ENCODE data around the gene RBM47. TPM values are rescaled to one million over a fixed set of nuclear protein-coding genes. Genes with fewer than 3 reads are reported as not detected.
"Not testable (repeated sequence)": the region's sequence is repeated elsewhere in the genome, so short reads cannot be mapped to it uniquely, and the experiment has no call there.

RBM47 gene
- total RNA-seq, 1 donor from 2014 or later, result 31.6 TPM

DNA sequence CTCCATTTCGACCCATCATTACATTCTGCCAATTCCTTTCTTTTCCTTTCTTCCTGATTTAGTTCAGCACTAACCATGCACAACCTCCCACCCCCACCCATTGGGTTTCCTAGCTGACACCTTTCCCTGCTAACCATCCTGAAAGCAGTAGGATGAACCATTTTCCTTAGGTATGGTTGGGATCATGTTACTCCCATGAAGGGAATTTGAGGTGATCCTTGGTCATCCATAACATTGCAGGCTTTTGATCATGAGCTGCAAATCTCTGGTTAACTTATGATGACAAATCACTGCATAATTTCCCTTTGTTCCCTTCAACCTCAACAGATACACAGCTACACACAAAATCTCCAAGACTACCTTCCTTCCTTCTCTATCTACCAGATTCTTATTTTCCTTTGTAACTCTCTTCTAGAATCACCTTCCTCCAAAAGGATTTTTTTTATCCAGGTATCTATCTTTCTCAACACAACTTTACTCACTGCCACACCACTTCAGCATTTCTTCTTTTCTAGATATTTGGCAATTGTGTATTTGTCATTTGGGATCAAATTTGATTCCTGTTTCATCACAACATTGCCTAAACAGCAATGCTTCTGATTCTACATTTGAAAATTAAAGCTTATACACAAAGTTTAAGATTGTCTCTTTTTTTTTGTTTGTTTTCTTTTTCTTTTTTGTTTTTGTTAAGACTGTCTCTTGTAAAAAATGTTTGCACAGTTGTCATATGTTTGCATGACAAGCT lies 145.1 kb downstream of the RBM47 start:
- DNase-seq, result no peak

- peak; percentile 15 for DNase-seq
Measured at GRCh38 chr4:40482985-40483647, 146.5 kb downstream of the RBM47 start.

DNA sequence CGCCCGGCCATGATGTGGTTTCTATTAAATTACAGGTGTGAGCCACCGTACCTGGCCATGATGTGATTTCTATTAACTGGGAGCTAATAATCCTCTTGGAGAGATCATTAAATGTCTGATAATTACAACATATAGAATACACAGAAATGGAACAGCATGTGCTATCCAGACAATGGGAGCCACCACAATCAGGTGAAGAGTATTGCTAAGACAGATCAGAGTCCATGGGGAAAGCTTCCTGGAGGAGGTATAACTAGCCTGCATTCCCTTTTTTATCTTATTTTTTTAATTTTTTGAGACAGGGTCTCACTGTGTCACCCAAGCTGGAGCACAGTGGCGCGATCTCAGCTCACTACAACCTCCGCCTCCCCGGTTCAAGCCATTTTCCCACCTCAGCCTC lies 147.7 kb downstream of the RBM47 start:
- DNase-seq, result no peak

- no peak for DNase-seq
Measured at GRCh38 chr4:40480291-40480690, 149.4 kb downstream of the RBM47 start.

GRCh38 chr4:40479378-40479777 lies 150.3 kb downstream of the RBM47 start:
- DNase-seq, result no peak

DNA sequence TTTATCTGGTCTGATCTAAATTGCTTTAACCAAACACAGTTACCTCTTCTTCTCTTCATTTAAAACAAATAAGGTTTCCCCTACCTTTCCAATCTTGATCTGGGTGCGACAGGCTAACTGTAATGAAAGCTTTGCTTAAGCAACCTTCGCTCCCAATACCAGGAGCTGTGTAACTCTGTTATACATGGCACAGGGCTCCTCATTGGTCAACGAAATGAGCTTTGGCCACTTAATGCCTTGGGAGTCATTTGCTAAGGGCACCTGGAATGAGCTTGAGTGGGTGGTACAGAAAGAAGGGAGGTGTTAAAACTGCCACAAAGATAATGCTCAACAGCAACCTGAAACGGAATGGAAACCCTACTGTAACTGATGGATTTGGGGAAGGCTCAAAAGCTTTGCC lies 154.1 kb downstream of the RBM47 start:
- DNase-seq, result no peak

DNA sequence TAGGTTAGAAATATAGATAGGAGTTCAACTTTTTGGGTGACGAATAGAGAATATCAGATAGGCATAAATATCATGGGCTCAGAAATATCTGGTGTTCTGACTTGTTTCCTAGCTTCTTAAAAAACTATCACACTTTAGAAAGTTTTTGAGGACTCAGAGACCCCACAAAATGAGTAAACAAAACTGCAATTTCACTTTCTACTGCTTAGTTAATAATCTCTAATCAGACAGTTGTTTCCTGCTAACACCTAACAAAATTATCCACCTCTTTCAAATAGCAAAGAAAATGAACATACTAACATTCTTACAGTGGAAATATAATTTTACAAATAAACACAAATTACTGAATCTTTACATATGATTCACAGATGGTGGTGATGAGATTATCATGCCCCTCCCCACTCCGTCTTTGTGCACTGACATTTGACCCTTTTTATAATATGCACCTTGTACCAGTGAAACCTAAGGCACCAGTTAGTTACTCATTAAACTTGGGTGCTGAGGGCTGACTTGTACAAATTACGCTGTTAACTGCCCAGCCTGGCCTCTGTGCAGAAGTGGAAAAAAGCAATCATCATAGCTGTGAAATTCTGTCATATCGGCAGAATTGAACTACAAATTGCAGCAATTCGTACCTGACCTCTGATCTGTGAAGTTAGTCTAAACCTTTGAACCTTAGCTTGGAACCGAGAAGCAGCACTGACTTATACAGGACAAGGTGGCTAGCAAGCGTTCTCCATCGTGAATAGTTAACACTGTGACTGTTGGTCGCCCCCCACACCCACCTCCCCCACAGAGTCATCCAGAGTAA lies 155.9 kb downstream of the RBM47 start:
- DNase-seq, result no peak

GRCh38 chr4:40471923-40472322 lies 157.7 kb downstream of the RBM47 start:
- no peak for DNase-seq

DNA sequence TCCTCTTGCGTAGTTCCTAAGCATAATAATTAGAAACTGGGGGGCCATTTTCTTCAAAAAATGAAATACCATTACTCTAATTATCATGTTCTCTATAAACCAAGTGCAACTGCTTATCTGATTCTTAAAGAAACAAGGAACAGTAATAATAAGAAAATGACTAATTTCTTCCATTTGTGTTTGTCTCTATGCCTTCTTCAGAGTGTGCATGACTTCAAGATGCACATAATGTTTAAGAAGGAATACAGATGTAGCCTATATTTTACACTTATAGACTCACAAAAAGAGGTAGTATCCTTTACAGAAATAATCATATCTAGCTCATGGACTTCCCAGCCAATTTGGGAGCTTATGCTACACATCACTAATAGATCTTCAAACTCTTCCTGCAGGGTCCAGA lies 162.9 kb downstream of the RBM47 start:
- no peak for DNase-seq

GRCh38 chr4:40462326-40462725 lies 167.3 kb downstream of the RBM47 start:
- peak; percentile 11 for DNase-seq

- DNase-seq, result no peak
Measured at GRCh38 chr4:40461879-40462278, 167.8 kb downstream of the RBM47 start.

DNA sequence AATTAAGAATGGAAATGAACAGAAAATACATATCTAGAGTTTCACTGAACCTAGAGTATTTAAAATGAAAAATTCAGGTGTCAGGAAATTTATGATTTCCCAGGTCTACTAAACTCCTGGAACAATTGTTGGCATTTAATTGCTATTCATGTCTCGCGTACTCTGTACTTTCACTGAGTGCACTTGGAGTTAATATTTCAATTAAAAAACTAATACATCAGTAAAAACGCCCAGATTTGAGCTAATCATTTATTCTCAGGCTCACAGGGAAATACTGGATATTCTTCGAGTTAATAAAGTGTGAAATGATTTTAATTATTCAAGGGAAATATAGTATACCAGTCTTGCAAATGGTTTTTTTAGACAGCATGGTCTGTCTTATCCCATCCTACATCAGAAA lies 168.6 kb downstream of the RBM47 start:
- no peak for DNase-seq

- no peak for DNase-seq
Measured at GRCh38 chr4:40458683-40459082, 171.0 kb downstream of the RBM47 start.

DNA sequence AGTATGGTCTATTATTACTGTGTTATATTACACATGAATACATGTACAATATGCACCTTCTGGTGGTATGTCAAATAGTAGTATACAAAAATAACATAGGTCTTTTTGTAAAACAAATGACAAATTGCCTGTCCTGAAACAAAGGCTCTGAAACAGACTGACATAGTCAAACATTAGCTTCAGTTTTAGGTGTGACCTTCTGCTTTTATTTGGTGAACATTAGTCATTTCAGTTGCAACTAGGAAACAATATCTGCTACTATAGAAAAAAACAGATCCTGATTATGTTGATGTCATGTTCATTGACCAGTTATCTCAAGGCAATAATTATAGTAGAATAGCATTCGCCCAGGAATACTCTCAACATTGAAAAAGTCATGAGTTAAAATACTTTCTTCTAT lies 171.6 kb downstream of the RBM47 start:
- no peak for DNase-seq

GRCh38 chr4:40455340-40455902 lies 174.2 kb downstream of the RBM47 start:
- DNase-seq, result no peak

GRCh38 chr4:40454816-40455215 lies 174.8 kb downstream of the RBM47 start:
- no peak for DNase-seq

GRCh38 chr4:40453912-40454311 lies 175.8 kb downstream of the RBM47 start:
- no peak for DNase-seq

DNA sequence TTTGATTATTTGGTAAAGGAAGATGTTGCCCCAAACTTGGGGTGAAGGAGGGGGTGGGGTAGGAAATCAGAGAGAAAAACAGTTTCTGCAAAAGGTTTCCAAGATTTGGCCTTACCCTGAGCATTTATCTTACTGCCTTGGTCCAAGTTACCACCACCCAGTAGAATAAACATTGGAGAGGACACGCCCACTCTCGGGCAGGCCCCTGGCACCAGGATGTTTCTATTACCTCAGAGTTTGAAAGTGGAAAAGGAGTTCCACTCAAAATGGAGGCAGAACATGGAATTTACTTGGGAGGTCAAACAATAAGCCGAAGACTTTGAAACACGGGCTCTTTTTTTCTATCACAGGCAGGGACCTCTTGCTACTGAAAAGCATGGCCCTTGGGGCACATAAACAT lies 180.8 kb downstream of the RBM47 start:
- DNase-seq, result no peak

DNA sequence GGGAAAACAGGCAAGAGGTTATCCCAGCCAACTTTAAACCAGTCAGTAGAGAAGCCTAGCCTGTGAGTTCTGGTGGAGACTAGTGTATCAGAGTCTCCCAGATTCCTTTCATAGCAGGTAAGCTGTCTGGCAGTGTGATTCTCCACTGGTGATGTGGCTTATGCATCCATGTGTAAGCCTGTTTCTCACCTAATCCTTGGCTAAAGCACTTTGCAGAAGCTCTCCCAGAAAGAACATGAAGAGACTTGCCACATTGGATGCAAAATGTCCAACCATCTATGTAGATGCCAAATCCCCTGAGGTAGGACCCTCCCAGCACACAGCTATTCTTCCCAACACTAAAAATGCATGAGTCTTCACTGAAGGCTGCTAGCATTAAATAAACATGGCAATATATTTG lies 182.8 kb downstream of the RBM47 start:
- peak; percentile 32 for DNase-seq

DNA sequence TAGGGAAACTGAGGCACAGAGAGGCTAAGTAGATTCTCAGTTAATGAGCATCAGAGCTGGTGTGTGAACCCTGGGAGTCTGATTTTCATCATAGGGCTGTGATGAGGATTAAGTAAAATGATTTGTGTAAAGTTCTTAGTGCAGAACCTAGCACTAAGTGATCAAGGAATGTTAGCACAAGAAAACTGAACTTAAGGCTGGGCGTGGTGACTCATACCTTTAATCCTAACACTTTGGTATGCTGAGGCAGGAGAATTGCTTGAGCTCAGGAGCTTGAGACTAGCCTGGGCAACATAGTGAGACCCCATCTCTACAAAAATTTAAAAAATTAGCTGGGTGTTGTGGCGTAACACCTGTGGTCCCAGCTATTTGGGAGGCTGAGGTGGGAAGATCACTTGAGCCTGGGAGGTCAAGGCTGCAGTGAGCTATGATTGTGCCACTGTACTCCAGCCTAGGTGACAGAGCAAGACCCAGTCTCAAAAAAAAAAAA lies 183.4 kb downstream of the RBM47 start:
- not testable (repeated sequence) for DNase-seq

GRCh38 chr4:40445671-40446070 lies 184.0 kb downstream of the RBM47 start:
- DNase-seq, result no peak

DNA sequence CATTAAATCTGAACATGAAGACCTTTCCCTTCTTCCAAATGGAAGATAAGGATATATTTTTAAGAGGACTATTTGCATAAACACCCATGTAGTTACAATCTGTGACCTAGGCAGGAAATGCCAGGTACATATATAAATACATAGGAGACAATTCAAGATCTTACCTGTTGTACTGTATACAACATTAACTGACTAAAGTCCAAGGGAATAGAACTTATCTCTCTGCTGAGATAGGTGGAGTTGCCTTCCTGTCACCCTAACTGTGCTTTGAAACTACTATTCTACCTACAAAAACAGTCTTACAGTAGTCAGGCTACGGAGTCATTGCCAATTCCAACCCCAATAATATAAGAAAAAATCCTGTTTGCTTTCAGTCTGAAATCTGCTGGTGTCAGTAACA lies 188.2 kb downstream of the RBM47 start:
- DNase-seq, result no peak

DNA sequence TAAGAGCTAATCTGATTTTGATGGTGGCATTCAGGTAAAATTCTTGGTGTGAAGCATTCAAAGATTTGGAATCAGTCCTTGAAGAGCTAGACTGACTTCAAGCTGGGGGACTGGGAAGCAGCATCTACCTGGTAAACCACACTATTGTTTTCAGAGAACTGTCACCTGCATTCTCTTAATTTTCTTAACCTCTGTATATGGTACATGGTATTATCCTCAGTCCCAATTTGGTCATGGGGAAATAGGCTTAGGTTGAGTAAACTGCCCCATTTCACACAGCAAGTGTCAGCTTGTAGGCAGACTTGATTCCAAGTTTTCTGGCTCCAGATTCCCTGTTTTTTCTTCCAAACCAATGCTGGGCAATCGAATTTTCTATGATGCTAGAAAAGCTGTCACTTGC lies 190.1 kb downstream of the RBM47 start:
- DNase-seq, result no peak
